GM18519 (cell line): ENCODE results near the gene TSFM.
"Not testable (repeated sequence)": the region's sequence is repeated elsewhere in the genome, so short reads cannot be mapped to it uniquely, and the experiment has no call there.

ENCODE experiments used
- ATAC-seq: cut with Tn5 transposase; IDR thresholded peaks from one replicate; pipeline ENCODE4 v1.9.1; 2021; ENCODE audit warnings: mild to moderate bottlenecking, moderate library complexity; ENCODE audit not compliant: unreplicated experiment, low FRiP score

Gene TSFM

DNA sequence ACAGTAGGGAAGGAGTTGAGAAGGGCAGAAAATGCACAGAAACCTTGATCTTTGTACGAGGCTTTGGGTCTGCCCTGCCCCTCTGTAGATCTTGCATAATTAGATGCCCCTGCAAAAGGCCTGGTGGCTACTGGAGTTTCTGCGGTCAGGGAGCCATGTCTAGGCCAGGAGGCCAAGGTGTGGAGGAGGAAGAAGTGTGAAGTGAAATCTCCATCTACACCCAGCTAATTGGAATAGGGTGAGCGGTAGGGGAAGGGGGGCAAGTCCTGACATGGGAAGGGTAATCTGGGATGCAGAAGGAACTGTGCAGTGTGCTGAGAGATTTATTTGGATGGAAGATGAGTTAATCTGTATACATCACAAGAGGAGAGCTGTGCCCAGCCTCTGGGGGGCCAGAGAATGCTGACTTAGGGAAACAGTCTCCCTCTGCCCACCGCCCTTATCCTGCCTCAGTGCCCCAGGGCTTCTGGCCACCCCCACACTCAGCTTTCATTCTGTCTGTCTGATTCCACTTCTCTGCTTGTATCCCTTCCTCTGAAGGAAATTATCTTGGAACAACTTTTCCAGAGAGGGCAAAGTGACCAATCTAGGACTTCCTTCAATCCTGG lies 21.1 kb upstream of the TSFM start:
- ATAC-seq: no peak

DNA sequence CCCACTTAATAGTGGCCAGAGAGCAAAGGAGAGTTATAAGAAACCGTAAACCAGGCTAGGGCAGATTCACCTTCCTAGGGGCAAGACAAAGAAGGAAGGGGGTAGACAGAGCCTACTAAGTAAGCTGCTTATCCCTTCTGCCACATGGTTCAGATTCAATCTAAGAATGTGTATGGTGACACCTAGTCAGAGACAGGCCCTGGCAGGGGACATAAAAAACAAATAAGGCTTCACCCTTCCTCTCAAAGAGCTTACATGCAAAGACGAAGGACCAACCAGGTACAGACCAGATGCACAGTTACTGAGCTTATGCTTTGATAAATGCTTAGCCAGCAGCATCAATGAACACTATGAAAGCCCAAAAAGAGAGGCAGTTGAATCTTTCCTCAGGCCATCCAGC lies 20.1 kb upstream of the TSFM start:
- no peak for ATAC-seq

DNA sequence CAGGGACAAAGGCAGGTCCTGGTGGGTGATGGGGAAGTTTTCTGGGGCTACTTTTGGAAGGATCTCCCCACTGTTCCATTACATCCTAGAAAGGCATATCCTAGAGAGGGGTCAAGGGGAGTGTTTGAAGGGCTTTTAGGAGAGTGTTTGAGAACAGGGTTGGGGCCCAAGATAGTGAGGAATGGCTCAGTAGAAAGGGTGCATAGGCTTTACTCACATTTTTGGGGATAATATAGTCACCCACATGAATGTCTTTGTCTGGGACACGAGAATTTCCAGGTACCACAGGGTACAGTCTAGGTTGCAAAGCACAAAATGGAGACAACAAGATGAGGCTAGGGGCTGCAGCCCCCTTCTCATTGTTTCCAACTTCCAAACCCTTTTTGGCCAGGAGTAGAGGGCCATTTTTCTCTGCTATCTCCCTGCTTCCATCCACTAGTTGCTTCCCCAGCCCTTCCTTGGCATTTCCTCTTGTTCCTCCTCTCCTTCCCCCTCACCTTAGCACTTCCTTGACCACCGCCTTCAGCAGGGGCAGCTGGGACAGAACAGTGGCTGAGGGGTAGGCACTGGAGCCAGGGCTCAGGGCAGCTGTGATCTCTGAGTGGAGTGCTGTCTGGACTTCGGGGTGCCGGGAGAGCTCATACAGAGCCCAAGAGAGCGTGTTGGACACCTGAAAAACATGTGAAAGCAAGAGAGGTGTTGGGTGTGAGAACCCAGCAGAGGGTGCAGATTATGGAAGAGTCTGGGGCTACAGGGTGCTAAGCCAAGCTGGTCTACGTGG lies 18.5 kb upstream of the TSFM start:
- ATAC-seq: no peak

DNA sequence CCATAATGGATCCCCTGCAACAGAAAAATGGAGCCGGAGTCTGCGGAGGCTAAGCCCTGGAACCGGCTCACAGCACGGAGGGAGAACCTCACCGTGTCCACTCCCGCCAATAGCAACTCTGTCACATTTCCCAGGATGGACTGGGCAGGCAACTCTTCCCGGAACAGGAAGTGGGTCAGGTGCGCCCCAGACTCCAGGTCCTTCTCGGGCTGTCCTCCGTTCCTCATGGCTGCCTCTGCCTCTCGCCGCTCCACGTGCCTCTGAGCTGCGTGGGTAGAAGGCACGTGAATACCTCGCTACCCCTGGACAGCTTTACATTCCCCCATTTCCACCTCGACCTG lies 18.0 kb upstream of the TSFM start:
- ATAC-seq: no peak

DNA sequence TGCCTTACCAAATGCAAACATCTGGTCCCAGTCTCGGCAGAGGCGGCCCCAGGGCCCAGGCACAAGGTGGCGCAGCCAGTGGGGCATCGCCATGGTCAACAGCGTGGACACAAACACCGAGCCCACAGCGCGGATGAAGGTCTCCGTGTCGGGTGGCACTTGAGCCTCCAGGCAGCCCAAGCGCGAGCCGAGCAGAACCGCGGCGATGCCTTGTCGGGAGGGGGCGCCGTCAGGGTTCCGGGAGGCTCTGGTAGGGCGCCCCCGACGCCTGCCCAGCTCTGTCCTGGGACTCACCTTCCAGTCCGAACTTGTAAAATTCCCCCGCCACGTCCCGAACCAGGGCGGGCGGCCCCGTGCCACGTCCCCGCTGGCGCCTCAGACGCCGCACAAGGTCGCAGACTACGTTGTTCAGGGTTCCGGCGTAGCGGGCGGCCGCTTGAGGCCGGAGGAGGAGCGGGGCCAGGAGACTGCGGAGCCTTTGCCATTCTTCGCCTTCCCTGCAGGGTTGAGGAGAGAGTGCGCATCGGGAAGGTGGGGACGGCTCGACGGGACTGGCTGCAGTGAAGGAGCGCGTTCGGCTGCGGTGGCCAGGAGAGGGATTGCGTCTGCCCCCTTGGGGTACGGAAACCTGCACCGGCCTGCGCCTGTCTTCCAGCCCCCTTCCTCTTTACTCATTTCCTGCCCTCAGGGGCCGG lies 17.4 kb upstream of the TSFM start:
- no peak for ATAC-seq

DNA sequence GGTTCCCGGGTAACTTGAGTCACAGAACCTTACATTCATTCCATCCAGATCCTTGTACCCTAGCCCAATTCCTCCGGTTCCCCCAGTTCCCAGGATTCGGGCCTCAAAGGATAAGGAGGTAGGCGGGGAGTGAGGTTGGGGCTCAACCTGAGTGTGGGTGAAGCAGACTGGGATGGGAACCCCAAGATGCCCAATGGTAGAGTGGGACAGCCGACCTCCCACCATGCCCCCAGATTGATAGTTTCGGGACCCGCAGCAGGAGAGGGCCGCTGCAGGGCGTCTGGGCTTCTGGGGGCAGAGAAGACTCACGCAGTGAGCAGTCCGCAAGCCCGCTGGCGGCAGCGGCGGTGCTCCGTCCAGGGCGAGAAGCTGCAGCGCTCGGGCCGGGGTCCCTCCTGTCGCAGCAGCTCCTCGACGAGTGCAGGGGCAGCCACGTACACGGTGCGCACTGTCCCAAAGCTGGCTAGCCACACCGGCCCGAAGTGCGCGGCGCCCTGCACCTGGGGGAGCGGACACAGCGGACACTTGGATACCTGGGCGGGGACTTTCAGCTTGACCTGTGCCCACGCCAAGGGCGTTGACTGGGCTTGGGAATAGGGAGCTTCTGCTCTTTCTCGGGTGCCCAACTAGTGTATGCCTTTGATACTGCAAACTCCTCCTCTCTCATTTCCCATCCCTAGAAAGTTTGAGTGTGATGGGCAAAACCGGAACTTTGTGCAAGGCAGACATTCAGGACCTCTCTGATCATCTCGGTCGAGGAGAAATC lies 16.7 kb upstream of the TSFM start:
- ATAC-seq: no peak

DNA sequence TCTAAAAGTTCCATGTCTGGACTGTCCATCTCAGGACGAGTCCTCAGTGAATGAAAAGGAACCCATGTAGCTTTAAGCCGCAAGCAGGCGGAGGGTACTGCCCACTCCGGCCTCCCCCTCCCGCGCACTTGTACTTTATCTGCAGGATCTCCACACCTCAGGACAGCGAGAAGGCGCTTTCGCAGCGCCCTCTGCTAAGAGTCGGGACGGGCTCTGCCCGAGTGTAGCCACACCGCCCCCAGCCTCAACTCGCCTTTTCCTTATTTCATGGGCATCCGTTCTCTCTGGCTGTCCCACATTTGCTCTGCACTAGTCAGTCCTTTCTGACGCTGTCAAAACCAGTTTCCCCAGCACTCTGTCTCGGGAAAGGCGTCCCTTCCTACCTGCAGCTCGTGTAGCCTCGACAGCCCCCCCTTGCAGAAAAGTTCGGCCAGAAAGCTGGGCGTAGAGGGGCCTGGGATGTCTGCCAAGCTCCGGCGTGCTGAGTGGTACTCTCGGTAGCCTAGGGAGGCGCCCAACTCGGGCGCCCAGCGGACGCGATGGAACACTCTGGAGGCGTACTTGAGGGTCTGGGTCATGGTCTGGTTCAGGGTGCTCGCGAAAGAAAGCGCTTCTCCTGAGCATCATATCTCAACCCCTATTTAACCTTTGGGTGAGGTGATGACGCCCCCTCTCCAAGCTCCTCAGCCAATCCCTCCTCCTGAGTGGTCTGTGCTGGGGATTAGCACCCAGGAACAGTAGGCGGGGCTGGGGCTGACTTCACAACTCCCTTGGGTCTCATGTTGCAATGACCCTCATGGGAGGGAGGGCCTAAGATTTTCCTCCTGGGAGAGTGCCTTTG lies 15.9 kb upstream of the TSFM start, which contains the start of gene CYP27B1:
CYP27B1 (minus strand) TSS at position 615 of the 841 bp plus-strand sequence; CDS start at position 578, 37 bp downstream.
- no peak for ATAC-seq

DNA sequence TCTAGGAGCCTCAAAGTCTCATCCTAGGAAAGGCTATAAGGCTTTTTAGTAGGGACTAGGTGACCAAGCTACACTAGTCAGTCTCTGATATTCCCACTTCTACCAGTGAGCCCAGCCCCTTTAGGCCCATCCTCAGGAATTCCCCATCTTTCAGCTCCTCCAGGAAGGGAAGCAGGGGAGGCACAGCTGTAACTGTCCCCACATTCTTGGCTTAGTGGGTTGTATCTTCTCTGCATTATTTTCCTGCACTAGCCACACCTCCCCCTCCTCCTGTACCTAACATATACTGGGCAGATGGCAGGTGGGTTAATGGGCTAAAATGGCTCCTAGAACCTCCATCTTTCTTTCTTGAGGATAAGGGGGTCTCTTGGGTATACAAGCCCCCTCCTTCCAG lies 15.3 kb upstream of the TSFM start:
- no peak for ATAC-seq

DNA sequence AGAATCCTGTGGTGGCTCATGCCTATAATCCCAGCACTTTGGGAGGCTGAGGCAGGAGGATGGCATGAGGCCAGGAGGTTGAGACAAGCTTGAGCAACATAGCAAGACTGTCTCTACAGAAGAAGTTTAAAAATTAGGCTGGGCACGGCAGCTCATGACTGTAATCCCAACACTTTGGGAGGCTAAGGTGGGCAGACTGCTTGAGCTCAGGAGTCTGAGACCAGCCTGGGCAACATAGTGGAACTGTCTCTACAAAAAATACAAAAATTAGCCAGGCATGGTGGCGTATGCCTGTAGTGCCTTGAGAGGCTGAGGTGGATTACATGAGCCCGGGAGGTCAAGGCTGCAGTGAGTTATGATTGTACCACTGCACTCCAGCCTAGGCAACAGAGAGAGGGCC lies 14.7 kb upstream of the TSFM start:
- no peak for ATAC-seq

DNA sequence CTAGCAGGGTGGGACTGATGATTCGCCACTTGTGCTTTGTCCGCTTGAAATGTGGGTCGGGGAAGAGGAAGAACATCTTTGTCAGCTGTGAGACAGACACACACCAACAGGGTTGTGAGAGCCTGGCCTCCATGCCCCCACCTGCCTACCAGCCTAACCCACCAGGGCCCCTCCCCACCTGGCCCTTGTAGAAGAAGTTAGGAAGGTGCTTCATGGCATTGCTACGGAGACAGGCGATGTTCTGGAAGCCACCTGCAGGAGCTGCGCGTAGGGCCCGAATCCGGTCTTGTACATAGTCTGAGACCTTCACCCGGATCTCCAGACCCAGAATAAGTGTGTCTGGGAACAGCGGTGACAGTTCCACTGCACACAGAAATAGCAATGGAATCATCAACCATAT lies 13.0 kb upstream of the TSFM start:
- no peak for ATAC-seq

DNA sequence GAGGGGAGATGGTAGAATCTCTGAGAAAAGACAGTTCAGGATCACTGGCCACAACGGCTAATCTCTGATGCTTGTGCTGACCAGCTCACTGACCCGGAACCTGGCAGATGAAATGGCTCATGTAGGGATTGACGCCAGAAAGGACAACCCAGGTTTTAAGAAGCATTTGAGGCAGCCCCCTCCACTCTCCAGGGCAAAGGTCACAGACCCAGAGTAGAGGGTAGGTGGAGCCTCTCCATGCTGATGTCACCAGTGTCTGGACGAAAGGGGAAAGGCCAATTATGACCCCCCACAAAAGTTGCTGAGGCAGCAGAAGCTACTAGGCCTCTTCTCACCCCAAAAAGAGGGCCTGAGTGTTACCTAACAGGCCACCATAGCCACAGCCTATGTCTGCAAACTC lies 11.9 kb upstream of the TSFM start:
- no peak for ATAC-seq

DNA sequence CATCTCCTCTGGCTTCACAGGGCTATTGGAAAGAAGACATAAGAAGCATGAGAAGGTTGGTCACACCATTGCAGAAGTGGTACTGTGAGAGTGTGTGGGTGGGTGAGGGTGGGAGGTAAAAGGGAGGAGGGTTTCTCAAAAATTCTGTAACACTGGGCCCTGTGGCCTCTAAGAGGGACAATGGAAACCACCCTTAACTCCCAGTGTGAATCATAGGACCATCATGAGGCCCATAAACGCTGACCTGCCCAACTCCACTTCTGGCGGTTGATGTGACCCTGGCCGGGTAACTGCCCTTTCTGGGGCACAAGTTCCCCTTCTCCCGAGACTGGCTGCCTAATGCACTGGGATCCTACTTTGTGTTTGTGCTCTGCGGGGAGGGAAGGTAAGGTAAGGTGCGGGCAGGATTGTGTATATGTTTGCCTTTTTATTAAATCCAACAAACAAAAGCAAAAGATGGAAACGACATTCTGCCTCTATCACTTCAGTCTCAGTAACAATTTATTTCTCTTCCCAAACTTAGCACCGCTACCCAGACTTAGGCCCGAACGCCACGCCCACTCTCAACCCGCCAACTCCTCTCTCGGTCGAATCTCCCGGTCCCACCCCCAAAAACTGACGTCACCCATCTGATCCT lies 11.2 kb upstream of the TSFM start:
- peak; percentile 56 for ATAC-seq

DNA sequence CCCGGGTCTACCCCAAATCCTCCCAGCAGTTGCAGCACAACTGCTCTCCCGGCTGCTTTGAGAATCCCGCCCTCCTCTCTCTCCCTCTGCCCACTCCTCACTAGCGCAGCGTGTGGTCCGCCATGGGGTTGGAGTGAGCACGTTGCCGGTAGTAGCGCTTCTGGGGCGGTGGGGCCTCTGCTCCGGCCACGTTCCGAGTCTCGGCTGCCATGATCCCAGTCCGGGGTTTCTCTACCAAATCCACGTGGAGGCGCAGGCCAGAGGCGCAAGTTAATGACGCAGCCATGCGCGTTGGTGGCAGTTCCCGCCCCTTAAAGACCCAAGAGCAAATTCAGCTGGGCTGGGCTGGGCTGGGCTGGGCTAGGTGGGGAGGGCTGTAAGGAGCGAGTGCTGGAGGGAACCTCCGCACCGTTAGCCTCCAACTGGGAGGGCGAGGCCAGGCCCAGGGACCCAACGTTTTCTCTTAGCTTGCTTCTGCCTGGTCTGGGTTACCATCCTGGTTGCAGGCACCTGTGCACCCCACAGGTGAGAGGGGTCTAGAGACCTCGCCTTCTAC lies 10.6 kb upstream of the TSFM start, which contains the start of gene METTL1:
METTL1 (minus strand) TSS at position 233 of the 556 bp plus-strand sequence; CDS start at position 211, 22 bp downstream.
- ATAC-seq: peak; percentile 61

DNA sequence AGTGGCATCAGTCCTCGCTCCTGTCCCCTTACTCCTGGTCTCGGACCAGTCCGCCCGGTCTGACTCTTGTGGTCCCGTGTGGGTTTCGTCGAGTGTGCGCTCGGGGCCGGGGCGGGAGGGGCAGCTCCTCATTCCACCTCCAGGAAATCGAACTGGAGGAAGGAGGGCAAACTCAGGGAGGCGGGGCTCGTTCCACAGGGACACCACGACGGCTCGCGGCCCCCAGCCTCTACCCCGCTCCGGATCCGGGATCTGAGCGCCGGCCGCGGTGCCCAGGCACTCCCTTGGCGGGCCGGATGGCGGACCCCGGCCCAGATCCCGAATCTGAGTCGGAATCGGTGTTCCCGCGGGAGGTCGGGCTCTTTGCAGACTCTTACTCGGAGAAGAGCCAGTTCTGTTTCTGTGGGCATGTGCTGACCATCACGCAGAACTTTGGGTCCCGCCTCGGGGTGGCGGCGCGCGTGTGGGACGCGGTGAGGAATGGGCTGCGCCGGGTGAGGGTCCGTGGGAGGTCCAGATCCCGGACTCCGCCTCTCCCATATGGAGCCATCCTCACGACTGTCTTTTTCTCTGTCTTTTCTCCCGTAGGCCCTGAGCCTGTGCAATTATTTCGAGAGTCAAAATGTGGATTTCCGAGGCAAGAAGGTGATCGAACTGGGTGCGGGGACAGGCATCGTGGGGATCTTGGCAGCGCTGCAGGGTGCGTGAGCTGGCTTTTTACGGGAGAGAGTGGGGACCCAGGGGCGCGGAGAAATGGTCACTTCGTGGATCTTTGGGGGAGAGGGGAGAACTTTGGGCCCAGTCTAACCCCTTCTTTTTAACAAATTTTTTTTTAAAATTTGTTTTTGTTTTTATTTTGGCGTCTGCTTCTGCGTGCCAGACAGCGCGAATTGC lies 9.9 kb upstream of the TSFM start, which contains the start of gene EEF1AKMT3:
EEF1AKMT3 (plus strand) TSS at position 186 of the 894 bp plus-strand sequence; CDS start at position 297, 111 bp downstream.
- no peak for ATAC-seq

DNA sequence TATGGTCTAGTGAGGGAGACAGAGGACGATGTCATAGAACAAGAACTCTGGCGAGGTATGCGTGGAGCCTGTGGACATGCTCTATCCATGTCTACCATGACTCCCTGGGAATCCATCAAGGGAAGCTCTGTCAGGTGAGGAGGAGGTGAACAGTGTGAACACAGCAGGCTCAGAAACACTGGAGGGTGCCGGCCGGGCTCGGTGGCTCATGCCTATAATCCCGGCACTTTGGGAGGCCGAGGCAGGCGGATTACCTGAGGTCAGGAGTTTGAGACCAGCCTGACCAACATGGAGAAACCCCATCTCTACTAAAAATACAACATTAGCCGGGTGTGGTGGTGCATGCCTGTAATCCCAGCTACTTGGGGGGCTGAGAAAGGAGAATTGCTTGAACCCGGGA lies 8.0 kb upstream of the TSFM start:
- not testable (repeated sequence) for ATAC-seq

DNA sequence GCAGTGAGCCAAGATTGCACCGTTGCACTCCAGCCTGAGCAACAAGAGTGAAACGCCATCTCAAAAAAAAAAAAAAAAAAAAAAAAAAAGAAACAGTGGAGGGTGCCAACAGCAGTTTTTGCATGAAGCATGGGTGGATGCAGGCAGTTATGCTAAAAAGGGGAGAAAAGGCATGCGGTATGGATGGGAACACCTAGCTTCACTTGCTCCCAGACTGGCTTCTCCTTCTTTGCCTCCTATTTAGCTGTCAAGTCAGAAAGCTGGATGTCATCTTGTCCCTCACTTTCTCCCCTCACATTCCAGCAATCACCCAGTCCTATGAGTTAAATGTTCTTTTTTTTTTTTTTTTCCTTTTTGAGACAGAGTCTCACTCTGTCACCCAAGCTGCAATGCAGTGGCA lies 7.5 kb upstream of the TSFM start:
- ATAC-seq: no peak

DNA sequence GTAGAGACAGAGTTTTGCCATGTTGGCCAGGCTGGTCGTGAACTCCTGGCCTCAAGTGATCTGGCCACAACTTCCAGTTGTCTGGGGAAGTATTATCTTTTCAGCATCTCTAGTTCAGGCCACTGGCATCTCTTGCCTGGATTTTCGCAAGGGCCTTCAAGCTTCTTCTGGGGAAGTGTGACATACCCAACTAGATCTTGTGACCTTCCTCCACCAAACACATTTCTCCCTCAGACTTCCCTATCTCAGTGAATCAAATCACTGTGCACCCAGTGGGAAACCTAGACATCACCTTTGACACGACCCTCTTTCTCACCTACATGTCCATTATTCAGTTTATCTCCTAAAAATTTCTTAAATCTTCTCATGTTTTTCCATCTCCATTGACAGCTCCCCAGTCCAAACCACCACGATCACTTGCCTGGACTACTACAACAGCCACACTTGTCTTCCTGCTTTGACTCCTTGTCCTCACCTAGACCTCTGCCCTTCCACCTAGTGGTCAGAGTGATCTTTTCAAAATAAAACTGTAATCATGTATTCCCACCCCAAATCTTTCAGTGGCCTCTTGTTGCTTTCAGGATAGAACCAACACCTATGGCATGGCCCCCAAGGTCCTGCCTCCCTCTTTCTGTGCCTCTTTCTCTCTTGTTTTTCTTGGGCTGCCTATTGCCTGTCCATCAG lies 6.9 kb upstream of the TSFM start:
- no peak for ATAC-seq

DNA sequence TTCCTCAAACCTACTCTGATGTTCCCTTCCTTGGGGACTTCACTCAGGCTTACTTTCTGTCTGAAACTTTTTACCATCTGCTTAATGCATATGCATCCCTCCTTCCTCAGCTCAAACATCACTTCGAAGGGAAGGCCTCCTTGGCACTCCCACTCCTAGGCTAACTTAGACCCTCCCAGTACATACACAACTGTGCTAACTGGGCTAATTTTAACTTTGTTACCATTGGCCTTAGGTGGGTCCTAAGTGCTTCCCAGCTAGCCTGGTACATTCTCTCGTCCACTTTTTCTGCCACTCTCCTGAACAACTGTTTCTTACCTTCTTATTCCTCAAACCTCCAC lies 6.4 kb upstream of the TSFM start:
- ATAC-seq: no peak
